OCI-LY1 (cell line): ENCODE results near the gene PRRG4.

Experiments used
- EZH2 ChIP-seq: fragments of 200-600 bp; sonication (generic), shearing (Covaris generic); IDR thresholded peaks from 2 replicates; pipeline ENCODE4 v1.8.0; 2017; ENCODE audit warnings: borderline replicate concordance, mixed run types, mild to moderate bottlenecking, antibody characterized with exemption, low read length, moderate library complexity, mixed read lengths
- TF ChIP-seq, protein P1 (sequence below): fragments of 200-600 bp; sonication (generic), shearing (Covaris generic); IDR thresholded peaks from 2 replicates; pipeline ENCODE4 v1.5.1; 2017; ENCODE audit warnings: mild to moderate bottlenecking, antibody characterized with exemption, low read length, moderate library complexity, mixed read lengths

DNA sequence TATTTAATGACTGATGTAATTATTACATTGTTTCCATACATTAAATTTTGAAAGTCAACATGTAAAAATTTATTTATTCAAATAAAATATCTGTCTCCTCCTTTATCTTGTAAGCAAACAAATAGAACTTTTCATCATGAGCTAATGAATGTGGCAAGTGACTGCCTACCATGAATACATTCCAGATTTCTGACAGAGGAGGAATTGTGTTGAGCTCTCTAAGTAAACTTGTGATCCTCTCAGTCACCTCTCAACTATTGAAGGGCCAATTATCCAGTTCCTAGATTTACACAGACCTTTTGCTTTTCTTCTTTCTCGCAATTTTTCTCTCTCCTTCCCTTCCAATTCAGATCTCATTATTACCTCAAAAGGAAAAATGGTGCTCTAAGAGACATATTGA, 21.5 kb downstream of the PRRG4 start:
- TF ChIP-seq, protein P1, sequence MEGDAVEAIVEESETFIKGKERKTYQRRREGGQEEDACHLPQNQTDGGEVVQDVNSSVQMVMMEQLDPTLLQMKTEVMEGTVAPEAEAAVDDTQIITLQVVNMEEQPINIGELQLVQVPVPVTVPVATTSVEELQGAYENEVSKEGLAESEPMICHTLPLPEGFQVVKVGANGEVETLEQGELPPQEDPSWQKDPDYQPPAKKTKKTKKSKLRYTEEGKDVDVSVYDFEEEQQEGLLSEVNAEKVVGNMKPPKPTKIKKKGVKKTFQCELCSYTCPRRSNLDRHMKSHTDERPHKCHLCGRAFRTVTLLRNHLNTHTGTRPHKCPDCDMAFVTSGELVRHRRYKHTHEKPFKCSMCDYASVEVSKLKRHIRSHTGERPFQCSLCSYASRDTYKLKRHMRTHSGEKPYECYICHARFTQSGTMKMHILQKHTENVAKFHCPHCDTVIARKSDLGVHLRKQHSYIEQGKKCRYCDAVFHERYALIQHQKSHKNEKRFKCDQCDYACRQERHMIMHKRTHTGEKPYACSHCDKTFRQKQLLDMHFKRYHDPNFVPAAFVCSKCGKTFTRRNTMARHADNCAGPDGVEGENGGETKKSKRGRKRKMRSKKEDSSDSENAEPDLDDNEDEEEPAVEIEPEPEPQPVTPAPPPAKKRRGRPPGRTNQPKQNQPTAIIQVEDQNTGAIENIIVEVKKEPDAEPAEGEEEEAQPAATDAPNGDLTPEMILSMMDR, result no peak
- TF ChIP-seq EZH2, result no peak
